Measurements from ENCODE around the gene ATP6V0E1.
A peak's percentile ranks its signal among the peaks of the same experiment; 100 is the strongest.
"Not testable (repeated sequence)": the region's sequence is repeated elsewhere in the genome, so short reads cannot be mapped to it uniquely, and the experiment has no call there.

The ATP6V0E1 gene

DNA sequence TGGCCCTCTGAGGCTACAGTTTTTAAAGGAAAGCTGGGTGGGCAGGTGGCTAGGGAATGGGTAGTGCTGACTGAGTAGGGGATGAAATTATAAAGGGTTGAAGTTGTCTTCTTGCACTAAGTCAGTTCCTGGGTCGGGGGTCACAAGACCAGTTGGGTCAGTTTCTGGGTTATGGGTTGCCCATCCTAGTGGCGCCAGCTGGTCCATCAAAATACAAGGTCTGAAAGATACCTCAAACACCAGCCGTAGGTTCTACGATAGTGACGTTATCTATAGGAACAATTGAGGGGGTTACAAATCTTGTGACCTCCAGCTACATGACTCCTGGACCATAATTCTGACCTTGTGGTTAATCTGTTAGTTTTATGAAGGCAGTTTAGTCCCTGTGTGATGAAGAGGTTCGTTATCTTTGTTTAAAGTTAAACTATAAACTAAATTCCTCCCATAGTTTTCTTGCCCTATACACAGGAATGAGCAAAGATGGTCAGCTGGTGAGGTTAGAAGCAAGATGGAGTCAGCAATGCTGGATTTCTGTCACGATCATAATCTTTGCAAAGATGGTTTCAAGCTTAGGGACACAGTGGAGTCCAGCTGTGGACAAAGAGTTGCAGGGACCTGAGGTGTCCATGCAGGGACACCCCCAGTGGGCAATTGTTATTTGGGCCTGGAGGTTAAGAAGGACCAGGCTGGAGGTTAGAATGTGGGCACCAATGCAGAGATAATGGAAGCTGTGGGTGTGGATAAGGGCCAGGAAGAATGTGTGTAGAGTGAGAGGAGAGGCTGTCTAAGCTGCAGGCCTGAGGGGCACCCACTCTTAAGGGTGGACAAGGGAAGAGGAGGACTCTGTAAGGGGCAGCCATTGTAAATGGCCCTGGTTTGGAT is 58.6 kb downstream of the ATP6V0E1 start:
- no peak for DNase-seq

DNA sequence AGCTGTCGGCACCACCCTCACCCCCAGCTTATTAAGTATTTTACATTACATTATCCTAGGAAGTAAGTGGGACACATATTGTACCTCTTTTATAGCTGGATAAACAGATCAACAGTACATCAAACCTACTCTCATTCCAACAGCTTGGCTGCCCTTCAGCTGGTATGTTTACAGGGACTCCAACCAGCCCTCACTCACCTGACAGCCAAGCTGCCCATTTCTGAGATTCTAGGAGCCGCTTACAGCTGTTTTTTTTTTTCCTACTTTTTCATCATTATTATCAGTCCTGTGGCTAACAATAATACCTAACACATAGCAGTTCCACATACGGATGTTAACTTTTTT is 59.2 kb downstream of the ATP6V0E1 start:
- DNase-seq = no peak

DNA sequence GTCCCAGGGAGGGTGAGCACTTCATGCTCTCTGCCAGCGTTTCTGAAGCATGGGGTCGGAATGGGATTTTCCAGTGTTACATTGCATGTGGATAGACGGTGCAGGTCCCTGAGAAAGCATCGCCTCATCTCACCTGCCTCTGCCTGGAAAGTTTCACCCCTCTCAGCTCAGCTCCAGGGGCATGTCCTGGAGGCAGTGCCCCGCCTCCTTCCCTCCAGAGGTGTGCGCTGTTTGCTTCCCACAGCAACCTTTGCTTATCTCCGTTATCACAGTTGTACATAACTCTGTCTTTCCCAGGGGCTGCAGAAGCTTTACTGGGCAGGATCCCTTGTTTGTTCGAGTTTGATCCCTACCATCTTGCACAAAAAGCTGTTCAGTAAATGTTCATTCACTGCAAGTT is 61.9 kb downstream of the ATP6V0E1 start:
- no peak for DNase-seq

DNA sequence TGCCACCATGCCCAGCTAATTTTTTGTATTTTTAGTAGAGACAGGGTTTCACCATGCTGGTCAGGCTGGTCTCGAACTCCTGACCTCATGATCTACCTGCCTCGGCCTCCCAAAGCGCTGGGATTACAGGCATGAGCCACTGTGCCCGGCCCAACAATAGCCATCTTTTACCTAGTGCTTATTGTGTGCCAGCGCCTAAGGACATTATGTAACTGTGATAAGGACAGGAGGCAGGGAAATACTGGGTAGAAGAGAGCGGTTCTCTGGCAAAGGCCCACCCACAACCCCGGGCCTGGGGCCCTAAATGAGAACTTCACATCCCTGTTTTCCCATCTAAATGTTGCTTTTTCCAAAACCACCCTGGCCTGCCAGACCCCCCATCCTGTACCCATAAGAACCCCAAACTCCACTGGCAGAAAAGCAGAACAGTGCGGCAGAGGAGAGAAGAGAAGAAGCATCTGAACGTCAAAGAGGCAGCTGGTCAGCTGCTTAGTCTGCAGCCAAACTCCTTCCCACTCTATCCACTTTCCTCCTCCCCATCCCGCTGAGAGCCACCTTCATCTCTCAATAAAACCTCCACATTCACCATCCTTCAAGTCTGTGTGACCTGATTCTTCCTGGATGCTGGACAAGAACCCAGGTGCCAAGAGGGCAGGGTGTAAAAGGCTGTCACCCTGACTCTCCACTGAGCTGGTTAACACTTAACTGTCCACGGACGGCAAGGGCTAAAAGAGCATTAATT is 63.7 kb downstream of the ATP6V0E1 start:
- DNase-seq = not testable (repeated sequence)

DNA sequence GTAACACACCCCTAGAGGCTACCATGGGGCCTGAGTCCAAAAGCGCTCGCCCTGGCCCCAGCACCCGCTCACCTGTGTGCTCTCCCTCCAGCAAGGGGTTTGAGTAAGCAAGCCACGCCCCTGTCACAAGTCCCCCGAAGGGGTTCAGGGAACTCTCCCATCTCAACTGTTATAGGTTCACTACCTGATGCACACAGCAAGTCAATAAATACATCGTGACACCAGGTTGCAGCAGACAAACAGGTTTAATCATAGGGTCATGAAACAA is 64.2 kb downstream of the ATP6V0E1 start:
- DNase-seq = no peak

DNA sequence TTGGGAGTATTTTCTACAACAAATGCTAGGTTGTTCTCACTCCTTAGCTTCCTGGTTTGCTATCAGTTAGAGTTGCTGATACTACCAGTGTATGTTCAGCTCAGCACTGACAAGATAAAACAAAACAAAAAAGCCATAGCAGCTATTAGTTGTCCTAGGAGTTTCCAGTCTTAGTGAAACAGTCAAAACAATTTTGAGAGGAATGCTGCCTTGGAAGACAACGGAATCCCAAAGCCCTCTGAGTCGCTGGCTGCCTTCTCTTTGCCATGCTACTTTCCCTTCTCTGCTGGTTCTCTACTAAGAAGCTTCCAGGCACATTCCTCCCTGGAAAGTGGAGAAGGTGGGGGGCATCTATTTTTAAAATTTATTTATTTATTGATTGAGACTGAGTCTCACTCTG is 67.2 kb downstream of the ATP6V0E1 start:
- DNase-seq = no peak

DNA sequence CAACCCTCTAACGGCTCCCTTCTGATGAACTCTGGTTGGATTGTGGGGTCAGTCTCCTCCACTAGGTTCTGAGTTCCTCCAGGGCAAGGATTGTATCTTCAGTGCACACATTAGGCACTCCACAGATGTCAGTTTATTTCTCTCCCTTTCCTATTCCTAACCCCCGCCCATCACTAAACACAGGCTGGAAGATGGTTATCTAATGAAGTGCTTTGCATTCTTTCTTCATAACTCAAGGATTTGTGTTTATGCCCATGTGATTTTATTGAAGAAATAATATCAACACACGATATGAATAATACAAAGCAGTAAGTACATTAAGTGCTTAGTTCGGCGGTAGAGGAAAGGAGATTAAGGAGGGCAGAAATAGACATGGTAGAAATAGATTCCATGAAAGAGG is 68.2 kb downstream of the ATP6V0E1 start:
- DNase-seq = no peak

DNA sequence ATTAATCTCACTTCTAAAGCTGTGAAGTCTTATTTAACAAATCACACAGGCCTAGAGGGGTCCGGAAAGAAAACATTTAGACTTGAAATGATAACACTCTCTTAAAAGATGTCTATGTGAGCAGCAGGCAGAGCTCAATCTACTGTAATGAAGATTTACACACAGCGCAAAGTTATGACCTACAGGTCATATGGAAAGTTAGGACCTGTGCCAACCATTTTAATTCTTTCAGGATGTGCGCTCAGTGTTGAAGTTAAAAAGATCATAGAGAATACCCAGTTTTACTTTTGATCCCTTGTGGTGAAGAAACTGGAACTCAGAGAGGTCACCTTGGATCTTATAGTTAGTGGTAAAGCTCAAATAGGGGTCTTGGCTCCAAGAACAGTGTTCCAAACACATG is 69.5 kb downstream of the ATP6V0E1 start:
- no peak for DNase-seq

DNA sequence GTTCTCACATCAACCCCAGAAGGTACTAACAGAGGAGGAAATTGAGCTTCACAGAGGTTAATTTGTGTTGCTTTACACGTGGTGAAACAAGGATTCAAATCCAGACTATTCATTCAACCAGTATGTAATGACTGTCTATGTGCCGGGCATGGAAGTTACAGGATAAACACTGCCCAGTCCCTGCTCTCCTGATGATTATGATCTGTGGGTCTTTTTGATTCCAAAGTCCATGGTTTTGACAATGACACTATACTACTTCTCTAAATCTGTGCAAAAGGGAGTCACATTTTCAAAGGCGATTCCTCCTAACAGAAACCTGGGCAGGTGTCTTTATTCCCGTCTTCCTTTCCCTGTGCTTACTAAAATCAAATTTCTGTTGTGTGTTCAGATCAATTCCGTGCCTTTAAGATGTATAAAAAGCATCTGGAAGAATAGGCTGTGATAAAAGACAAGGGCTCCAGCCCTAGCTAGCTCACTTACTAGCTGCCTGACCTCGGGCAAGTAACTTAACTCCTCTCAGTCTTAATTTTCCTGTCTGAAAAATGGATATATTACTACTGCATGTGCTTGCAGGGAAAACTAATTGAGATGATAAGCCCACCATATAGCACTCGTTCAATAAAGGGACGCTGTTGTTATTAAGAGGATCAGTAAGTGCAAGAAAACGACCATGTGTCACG is 71.6 kb downstream of the ATP6V0E1 start:
- DNase-seq = no peak

DNA sequence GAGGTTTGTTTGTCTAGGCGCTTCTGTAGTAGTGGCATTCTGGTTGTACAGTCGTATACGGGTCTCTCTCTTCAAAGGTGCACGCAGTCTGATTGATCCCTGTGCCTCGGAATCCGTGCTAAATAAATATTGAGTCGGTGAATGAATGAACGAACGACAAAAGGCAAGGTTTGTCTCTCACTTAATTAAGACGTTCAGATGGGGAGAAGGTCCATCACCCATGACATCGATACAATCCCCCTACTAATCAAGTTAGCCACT is 72.1 kb downstream of the ATP6V0E1 start:
- DNase-seq = no peak

DNA sequence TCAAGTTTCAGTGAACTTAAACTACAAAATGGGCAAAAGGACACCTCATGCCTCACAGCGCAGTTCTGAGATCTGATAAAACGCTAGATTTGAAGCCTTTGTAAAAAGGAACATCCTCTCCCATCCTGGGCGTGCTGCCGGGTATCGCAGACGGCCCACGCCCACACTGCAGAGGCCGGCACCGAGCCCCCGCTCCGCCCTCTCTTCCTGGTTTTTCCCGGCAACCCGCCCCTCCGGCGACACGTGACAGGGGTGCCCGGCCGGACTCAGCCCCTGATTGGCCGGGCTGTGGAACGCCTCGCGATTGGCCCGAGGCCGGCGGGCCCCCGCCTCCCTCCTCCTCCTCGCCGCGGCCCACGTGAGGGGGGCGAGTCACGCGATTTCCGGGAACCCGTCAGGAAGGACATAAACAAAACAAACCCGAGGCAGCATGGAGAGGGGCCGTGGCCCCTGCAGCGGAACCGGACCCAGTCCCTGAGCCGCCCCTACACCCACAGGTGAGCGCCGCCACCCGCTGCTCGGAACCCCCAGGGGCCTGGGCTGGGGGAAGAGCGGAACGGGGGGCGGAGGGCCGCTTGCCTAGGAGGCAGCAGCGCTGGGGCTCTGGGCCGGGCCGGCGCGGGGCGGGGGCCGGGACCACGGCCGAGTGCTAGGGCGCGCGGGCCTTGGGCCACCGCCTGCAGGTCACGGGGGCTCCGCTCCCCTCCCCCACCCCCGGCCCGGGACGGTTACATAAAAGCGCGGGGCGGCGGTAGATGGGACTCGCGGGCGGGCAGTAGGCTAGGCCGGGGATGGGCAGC is 72.6 kb downstream of the ATP6V0E1 start, which contains the start of gene CREBRF:
TSS of gene CREBRF (plus strand) at position 370 of the 800 bp plus-strand sequence. CDS start 24,424 bp downstream, outside the sequence.
- DNase-seq = peak; percentile 94

DNA sequence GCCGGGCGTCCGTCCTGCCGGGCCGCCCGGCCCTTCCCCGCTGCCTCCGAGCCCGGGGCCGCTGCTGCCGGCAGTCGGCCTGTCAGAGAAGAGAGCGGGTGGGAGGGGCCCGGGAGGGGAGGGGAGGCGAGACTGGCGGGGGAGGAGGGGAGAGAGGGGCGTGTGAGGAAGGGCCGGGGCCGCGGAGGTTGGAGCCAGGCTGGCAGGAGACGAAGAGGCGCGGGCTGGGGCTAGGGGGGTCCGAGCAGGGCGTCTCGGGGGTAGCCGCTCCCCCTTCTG is 73.2 kb downstream of the ATP6V0E1 start:
- no peak for DNase-seq

DNA sequence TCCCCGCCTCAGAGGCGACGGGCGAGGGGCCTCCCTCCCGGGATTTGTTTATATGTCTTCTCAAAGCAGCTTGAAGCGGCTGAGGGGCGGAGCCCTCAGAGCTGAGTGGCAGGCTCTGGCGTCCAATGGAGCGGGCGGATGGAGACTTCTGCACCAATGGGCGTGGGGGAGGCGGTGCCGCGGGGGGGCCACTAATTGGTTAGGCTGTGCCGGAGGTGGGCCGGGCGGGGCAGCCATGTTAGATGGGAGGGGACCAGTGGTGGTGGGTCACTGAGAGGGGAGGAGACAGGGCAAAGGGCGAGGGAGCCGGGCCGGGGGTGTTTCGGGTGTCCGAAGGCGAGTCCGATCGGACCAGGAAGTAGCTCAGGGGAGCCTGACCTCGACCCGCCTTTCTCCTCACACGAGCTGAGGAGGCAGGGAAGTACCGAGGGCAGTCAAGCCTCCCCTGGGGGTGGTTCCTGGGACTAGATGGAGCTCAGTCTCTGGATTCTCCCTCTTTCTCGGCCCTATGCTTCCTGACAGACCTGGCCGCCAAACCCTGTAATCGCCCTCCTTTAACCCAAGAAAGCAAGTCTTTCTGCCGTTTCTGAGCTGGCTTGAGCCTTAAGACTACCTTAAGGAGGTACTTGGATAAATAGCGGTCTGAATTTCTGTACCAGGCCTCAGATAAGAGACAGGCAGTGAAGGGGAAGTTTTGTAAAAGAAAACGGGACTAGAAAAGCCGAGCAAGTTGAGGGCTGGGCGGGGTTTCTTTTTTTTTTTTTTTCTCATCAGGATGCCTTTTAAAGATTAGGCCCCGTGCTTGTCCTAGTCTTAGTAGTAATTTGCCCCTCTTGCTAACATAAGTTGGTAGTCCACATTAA is 73.7 kb downstream of the ATP6V0E1 start:
- peak; percentile 97 for DNase-seq

DNA sequence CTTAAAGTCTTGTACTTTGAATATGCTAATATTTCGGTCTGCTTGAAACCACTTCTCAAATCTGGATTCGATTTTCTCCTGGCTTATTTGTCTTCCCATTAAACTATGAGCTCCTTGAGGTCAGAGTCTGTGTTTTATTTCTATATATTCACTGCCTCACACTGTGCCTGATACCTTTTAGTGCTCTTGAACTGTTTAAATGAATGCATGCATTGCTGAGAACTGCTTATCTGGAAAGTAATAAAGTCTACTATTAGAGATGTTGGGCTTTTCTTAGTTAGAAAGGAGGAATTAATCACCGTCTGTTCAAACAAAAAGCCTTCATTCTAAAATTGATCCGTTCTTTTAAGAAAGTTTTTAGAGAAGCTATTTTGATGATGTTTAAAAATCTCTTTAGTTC is 78.6 kb downstream of the ATP6V0E1 start:
- DNase-seq = no peak

DNA sequence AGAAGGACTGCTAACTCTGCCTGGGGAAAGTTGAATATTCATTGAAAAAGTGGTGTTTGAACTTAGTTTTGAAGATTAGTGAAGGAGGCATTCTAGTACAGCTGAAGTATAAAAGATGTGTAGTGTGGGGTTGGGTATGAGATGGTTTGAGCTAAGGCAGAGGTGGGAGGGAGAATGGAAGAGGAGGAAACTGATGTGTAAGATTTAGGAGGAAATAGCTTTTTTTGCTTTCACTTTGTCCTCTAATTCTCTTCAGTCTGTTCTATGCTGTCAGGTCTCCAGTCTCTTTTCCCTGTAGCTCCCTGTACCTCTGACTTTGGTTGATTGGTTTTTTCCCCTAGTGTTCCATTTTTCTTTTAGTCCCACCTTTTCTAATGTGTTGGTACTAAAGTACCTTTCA is 81.6 kb downstream of the ATP6V0E1 start:
- no peak for DNase-seq

DNA sequence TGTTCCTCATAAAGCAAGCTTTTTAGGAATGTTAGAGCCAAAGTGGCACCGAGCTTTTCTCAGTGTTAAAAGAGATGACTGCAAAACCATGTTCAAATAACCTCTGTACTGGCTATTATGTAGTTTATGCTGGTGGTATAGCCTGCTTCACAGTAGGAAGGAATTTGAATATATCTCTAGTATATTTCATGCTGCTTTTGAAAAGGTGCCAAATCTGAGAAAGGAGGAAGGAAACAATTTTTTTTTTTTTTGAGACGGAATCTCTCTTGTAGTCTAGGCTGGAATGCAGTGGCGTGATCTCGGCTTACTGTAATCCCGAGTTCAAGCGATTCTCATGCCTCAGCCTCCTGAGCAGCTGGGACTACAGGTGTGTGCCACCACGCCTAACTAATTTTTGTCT is 86.1 kb downstream of the ATP6V0E1 start:
- DNase-seq = no peak

DNA sequence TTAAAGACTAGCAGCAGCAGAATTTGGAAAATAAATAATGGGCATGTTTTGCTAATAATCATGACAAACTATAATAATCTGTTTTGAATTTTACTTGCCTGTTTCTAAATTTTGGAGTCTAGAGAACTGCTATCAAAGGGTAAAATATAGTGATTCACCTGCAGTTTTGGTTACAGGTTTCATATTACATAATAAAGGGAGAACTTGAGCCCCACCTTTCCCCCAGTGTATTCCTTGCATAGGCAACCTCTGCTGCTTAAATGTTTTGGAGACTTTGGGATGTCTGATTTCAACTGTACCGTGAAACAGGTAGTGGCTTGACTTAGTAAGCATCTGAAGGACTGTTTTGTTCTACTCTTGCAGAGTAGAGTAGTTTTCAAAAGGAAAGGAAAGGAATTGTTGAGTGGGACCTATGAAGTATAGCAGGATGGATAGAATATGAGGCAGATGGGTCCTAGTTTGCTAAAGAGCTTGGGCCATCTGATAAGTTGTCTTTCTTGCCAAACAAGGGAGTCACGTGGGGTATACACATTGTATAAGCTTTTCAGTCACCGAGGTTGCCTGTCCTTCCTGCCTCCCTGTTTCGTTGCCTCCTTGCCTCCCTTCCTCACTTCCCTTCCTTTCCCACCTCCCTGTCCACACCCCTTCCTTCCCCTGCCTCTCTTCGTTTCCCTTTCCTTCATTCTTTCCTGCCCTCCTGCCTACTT is 91.7 kb downstream of the ATP6V0E1 start:
- no peak for DNase-seq

DNA sequence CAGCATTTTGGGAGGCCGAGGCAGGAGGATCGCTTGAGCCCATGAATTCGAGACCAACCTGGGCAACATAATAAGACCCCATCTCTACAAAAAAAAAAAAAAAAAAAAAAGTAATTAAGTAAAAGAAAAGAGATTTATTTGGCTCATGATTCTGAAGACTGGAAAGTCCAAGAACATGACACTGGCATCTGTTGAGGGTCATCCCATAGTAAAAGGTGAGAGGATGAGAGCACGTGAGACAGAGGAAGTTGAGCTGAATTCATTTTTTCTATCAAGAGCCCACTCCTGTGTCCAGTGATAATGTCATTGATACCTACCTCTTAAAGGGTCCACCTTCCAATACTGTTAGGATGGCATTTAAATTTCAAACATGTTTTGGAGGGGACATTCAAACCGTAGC is 92.4 kb downstream of the ATP6V0E1 start:
- no peak for DNase-seq

DNA sequence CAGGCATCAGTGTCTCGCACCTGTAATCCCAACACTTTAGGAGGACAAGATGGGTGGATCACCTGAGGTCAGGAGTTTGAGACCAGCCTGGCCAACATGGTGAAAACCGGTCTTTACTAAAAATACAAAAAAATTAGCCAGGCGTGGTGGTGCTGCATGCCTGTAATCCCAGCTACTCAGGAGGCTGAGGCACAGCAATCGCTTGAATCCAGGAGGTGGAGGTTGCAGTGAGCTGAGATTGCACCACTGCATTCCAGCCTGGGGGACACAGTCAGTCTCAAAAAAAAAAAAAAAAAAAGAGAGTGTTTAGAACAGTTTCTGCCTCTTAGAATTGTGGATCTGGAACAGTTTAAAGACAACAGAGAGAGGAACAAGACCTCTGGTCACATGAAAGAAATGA is 92.9 kb downstream of the ATP6V0E1 start:
- not testable (repeated sequence) for DNase-seq

DNA sequence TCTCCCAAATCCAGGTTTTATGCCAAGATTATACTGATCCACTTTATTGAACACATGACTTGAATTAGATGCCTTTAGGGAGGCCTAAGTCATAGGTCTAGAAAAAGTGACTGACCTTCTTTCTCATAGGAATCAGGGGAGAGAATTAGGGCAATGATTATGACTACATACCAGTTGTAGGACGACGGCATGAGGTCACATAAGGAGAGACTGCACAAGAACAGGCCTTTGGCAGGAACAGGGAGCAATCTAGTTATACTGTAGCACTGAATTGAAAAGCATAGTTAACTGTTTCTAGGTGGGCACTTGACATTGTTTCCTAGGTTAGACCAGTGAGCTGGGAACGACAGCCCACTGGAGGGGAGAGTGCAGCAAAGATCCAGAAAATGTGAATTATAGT is 95.3 kb downstream of the ATP6V0E1 start:
- no peak for DNase-seq

Measured in GOT3 (cell line).